ENCODE data around the gene CACNA1A. TPM values are rescaled to one million over a fixed set of nuclear protein-coding genes. Genes with fewer than 3 reads are reported as not detected.
"Not testable (repeated sequence)": the region's sequence is repeated elsewhere in the genome, so short reads cannot be mapped to it uniquely, and the experiment has no call there.

CACNA1A gene
- total RNA-seq, 2 experiments from 2014 or later = 0.60 to 0.63 TPM

DNA sequence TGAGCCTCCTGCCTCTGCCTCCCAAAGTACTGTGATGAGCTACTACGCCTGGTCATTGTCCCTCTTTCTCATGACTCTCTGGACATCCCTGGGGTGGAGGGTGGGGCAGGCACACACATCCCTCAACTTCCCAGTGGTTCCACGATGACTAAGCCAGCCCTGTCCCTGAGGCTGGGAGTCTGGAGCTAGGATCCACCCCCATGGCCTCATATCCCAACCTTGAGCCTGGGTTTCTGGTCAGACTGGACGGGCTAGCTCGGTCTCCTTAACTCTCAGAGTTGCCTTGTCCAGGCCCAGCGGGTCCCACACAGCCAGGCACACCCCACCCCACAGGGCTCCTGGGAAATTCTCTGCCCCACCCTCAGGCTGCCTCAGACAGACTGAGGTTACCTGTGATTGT lies 336.5 kb downstream of the CACNA1A start:
- Mint-ChIP-seq H3K9me3 (ENCODE audit: insufficient read depth) (no peaks in the 10 kb centered on the region), H3K4me1 (ENCODE audit: low read depth) (peaks cover 91% of the 10 kb centered on the region), H3K4me3 (no peak overlapping the region), H3K27ac (peak overlapping the region; percentile 99), H3K36me3 (ENCODE audit: low read depth) (peaks cover 34% of the 10 kb centered on the region), H3K27me3 (ENCODE audit: low read depth) (no peaks in the 10 kb centered on the region)
- ATAC-seq (no peak), DNase-seq (no peak)
- CTCF ChIA-PET = interaction anchor here (0.8 to 5.0 kb wide), 7 partner anchors 9 to 65 kb away, joined by 3 to 28 read pairs (median 3); no protein-coding TSS in a partner anchor
- POLR2A ChIA-PET = interaction anchor here (2.1 to 9.4 kb wide), 3 partner anchors 13 to 17 kb away, joined by 7 to 183 read pairs (median 81); no protein-coding TSS in a partner anchor

DNA sequence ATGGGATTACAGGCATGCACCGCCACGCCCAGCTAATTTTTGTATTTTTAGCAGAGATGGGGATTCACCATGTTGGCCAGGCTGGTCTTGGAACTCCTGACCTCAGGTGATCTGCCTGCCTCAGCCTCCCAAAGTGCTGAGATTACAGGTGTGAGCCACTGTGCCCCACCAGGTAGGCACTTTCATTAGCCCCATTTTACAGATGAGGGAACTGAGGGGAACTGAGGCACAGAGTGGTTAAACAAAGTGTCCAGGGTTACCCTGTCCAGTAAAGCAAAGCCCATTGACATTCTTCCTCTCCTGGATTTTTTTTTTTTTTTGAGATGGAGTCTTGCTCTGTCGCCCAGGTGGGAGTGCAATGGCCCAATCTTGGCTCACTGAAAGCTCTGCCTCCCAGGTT lies 340.1 kb downstream of the CACNA1A start:
- Mint-ChIP-seq H3K4me3 (peak overlapping the region; percentile 18), H3K4me1 (ENCODE audit: low read depth) (peaks cover 83% of the 10 kb centered on the region), H3K27ac (peak overlapping the region; percentile 89), H3K36me3 (ENCODE audit: low read depth) (peaks cover 28% of the 10 kb centered on the region)
- ChIA-PET POLR2A (interaction anchor here (5.4 to 9.4 kb wide), 2 partner anchors 11 to 14 kb away, joined by 81 to 183 read pairs (median 134); no protein-coding TSS in a partner anchor), CTCF (interaction anchor here (0.7 to 5.0 kb wide), 5 partner anchors 9 to 96 kb away, joined by 4 to 29 read pairs (median 16); no protein-coding TSS in a partner anchor)
- not testable (repeated sequence) for ATAC-seq; H3K27me3 Mint-ChIP-seq (ENCODE audit: low read depth); H3K9me3 Mint-ChIP-seq (ENCODE audit: insufficient read depth); DNase-seq

DNA sequence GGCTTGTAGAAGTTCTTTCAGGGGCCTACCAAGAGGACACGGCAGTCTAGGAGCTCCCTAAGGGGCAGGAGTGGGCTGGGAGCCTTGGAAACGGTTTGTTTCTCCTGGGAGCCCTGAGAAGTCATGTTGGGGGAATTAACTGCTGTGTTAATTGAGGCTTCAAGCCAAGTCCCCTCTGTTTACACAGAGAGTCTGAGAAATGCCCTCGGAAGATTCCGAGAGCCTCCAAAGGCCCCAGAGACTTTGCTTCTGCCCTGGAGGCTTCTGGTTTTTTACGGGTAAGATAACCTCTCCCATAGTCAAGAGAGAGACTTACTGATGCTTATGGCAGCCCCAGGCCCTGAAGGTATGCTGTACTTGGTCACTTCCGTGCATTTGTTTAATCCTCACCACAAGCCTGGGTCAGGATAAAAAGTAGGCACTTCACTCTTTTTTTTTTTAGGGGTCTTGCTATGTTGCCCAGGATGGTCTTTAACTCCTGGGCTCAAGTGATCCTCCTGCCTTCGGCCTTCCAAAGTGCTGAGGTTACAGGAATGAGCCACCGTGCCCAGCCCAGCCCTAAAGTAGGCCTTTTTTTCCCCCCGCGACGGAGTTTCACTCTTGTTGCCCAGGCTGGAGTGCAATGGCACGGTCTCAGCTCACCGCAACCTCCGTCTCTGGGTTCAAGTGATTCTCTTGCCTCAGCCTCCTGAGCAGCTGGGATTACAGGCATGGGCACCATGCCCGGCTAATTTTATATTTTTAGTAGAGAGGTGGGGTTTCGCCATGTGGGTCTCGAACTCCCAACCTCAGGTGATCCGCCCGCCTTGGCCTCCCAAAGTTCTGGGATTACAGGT lies 340.9 kb downstream of the CACNA1A start:
- Mint-ChIP-seq H3K9me3 (ENCODE audit: insufficient read depth) (no peaks in the 10 kb centered on the region), H3K4me1 (ENCODE audit: low read depth) (peaks cover 79% of the 10 kb centered on the region), H3K27ac (peak overlapping the region; percentile 89), H3K27me3 (ENCODE audit: low read depth) (no peaks in the 10 kb centered on the region), H3K36me3 (ENCODE audit: low read depth) (peaks cover 28% of the 10 kb centered on the region), H3K4me3 (peak overlapping the region; percentile 88)
- ChIA-PET POLR2A (interaction anchor here (1.2 to 9.4 kb wide), 3 partner anchors 10 to 16 kb away, joined by 3 to 183 read pairs (median 134); no protein-coding TSS in a partner anchor), CTCF (interaction anchor here (2.3 to 5.8 kb wide), 4 partner anchors 10 to 29 kb away, joined by 14 to 32 read pairs (median 28); no protein-coding TSS in a partner anchor)
- ATAC-seq (no peak), DNase-seq (no peak)

DNA sequence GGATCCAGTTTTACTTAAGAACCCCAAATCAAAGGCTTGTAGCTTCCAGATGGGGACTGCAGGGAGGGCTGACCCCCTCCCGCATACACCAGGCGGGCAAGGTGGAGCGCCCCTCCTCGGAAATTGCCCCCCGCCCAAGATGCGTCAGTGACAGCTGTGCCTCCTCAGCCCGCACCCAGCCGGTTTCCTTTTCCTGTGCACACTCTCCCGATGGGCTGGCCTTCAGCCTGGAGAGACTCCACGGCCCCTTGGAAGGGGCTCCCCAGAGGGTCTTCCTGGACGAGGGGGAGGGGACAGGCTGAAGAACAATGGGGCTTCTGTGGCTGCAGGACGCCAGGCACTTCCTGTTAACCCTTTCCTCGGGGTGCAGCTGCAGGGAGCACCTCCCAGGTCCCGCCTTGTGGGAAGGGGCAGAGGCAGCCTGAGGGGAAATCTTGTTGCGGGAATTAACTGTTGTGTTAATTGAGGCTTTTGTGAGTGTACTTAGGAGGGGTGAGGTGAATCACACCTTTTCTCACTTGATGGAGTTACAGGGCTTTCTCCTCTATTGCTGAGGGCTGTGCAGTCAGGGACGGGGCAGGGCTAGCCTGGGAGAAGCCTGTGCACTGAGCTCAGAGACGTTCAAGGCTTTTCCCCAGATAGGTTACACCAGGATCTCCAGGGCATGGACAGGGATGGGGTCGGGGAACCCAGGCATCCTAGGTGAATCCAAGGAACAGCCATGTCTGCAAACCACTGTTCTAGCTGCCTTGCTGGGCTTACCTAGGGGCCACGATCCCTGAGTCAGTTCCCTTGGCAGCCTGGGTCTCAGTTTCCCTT lies 341.7 kb downstream of the CACNA1A start:
- peaks cover 76% of the 10 kb centered on the region for H3K4me1 Mint-ChIP-seq (ENCODE audit: low read depth)
- no peaks in the 10 kb centered on the region for H3K9me3 Mint-ChIP-seq (ENCODE audit: insufficient read depth)
- peaks cover 30% of the 10 kb centered on the region for H3K36me3 Mint-ChIP-seq (ENCODE audit: low read depth)
- no peak for ATAC-seq
- peak overlapping the region; percentile 89 for H3K27ac Mint-ChIP-seq
- H3K27me3 Mint-ChIP-seq (ENCODE audit: low read depth) = no peaks in the 10 kb centered on the region
- POLR2A ChIA-PET = interaction anchor here (0.6 to 9.4 kb wide), 7 partner anchors 9 to 1217 kb away, joined by 3 to 183 read pairs (median 7); partner anchors contain the start of genes ADGRE5 and NACC1
- H3K4me3 Mint-ChIP-seq = peak overlapping the region; percentile 88
- DNase-seq = peak; percentile 55
- CTCF ChIA-PET = interaction anchor here (1.4 to 5.8 kb wide), 5 partner anchors 9 to 30 kb away, joined by 3 to 32 read pairs (median 14); no protein-coding TSS in a partner anchor

DNA sequence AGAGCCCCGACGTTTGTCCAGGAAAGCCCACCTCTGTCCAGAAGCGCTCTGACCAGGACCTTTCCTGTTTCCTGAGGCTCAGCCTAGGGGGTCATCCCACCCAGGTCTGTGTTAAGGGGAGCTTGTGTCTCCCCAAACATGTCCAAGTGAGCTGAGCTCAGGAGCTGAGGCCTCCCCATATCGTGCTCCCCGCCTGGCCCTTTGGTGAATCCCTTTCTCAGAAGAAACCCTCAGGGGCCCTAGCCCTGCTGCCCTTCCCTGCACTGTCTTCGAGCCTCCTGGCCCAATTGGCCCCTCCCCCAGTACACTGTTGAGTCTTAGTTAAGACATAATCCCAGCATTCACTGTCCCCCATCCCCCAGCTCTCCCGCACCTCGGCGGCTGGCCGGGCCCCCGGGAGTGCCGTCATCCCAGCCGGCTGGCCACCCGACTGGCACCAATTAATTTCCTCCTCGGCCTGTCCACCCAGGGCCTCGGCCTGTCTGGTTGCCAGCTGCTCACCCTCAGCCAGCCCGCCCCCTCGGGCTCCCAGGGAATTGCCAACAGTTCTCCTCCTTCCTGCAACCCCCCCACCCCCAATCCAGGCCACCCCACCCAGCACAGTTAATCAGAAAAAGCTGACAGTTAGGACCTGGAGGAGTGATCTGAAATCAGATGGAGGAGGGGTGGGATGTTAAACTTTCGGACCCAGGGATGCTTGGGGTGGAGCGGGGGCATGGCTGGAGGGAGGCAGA lies 342.5 kb downstream of the CACNA1A start:
- POLR2A ChIA-PET = interaction anchor here (0.6 to 9.4 kb wide), 10 partner anchors 8 to 1218 kb away, joined by 3 to 183 read pairs (median 7); partner anchors contain the start of genes ADGRE5, IER2, NACC1 and STX10
- peak; percentile 75 for DNase-seq
- H3K27me3 Mint-ChIP-seq (ENCODE audit: low read depth) = no peaks in the 10 kb centered on the region
- peak; percentile 23 for ATAC-seq
- H3K4me1 Mint-ChIP-seq (ENCODE audit: low read depth) = peaks cover 75% of the 10 kb centered on the region
- H3K9me3 Mint-ChIP-seq (ENCODE audit: insufficient read depth) = no peaks in the 10 kb centered on the region
- CTCF ChIA-PET = interaction anchor here (1.2 to 5.8 kb wide), 6 partner anchors 8 to 31 kb away, joined by 3 to 32 read pairs (median 10); partner anchors contain the start of genes IER2 and STX10
- peaks cover 28% of the 10 kb centered on the region for H3K36me3 Mint-ChIP-seq (ENCODE audit: low read depth)
- peak overlapping the region; percentile 89 for H3K27ac Mint-ChIP-seq
- H3K4me3 Mint-ChIP-seq = peak overlapping the region; percentile 88

DNA sequence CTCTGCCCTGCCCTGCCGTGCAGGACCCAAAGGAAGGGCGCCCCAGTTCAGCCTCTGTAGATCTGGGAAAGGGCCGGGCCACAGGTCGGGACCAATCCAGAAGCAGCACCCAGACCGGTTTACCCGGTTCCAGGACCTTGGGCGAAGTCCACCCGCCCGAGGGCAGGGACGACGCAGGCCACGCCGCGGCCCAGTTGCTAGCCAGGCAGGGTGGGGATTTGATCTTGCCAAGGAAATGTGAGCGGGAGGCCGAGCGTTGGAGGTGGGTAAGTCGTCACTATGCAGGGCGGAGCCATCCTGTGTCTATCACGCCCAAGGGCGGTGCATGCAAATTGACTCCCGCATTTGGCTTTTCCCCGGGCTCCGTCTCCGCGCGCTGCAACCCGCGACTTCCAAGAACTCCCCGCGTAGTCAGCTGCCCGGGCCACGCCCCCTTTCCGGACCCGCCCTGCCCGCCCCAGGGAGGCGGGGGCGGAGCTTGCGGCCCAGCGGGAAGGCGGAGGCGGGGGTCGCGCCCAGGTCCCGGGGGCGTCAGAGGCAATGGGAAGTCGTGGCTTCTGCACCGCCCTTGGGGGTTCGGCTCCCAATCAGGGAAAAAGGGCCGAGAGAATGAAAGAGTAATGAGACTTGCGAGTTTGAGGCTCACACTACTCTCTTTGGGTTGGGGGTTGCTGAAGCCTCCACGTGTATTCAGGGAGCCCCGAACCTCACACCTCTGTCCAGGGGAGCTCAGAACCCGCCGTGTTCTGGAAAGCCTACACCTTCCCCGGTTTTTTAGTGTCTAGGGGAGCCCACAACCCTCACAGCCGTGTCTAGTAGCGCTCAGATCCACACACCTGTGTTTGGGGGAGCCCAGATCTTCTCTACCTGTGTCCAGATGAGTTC lies 343.3 kb downstream of the CACNA1A start:
- ChIA-PET CTCF (interaction anchor here (1.2 to 5.8 kb wide), 7 partner anchors 7 to 198 kb away, joined by 3 to 32 read pairs (median 6); partner anchors contain the start of genes IER2 and STX10), POLR2A (interaction anchor here (0.7 to 9.4 kb wide), 9 partner anchors 8 to 46 kb away, joined by 3 to 183 read pairs (median 7); partner anchors contain the start of genes IER2, NACC1 and STX10)
- DNase-seq (peak; percentile 96), ATAC-seq (peak; percentile 67)
- Mint-ChIP-seq H3K4me3 (peak overlapping the region; percentile 88), H3K27me3 (ENCODE audit: low read depth) (no peaks in the 10 kb centered on the region), H3K9me3 (ENCODE audit: insufficient read depth) (no peaks in the 10 kb centered on the region), H3K36me3 (ENCODE audit: low read depth) (peaks cover 33% of the 10 kb centered on the region), H3K4me1 (ENCODE audit: low read depth) (peaks cover 75% of the 10 kb centered on the region), H3K27ac (peak overlapping the region; percentile 89)

DNA sequence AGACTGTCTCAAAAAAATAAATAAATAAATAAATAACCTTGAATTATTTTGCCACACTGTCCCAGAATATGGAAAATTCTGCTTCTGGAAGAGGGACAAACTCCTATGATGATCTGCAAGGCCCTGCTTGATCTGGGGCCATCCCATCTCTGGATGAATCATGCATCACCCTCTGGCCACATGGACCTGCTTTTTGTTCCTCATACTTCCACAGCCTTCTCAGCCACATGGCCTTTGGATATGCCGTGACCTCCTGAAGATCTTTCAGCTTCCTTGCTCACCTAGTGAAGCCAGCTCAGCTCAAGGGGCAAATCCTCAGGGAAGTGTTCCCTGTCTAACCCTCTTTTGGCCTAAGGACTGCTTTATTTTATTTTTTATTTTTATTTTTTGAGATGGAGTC lies 345.7 kb downstream of the CACNA1A start:
- DNase-seq (no peak), ATAC-seq (no peak)
- ChIA-PET CTCF (interaction anchor here (5.8 kb wide), 1 partner anchor 34 kb away, joined by 32 read pairs; no protein-coding TSS in a partner anchor), POLR2A (interaction anchor here (5.9 kb wide), 1 partner anchor 8 kb away, joined by 134 read pairs; no protein-coding TSS in a partner anchor)
- H3K9me3 Mint-ChIP-seq (ENCODE audit: insufficient read depth) = no peaks in the 10 kb centered on the region
- H3K4me3 Mint-ChIP-seq = peak overlapping the region; percentile 50
- H3K36me3 Mint-ChIP-seq (ENCODE audit: low read depth) = peaks cover 30% of the 10 kb centered on the region
- H3K27me3 Mint-ChIP-seq (ENCODE audit: low read depth) = no peaks in the 10 kb centered on the region
- no peak overlapping the region for H3K27ac Mint-ChIP-seq
- H3K4me1 Mint-ChIP-seq (ENCODE audit: low read depth) = peaks cover 75% of the 10 kb centered on the region

DNA sequence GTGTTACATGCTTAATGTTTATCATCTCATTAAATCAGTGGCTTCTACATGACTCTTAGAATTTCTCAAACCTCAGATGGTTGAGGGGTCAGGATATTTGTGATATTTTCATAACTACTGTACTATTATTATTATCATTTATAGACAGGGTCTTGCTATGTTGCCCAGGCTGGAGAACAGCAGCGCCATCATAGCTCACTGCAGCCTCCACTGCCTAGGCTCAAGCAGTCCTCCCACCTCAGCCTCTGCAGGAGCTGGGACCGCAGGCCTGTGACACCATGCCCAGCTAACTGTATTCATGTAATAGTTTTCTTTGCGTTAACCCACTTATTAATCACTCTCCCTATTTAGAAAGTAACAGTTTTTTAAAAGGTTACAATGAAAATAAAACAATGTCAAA lies 346.6 kb downstream of the CACNA1A start:
- no peak for ATAC-seq
- H3K4me3 Mint-ChIP-seq = peak overlapping the region; percentile 56

More for the DNA sequence above, 346.6 kb downstream of the CACNA1A start:
- DNase-seq = no peak
- ChIA-PET CTCF (interaction anchor here (1.1 to 5.8 kb wide), 2 partner anchors 10 to 35 kb away, joined by 3 to 32 read pairs; no protein-coding TSS in a partner anchor), POLR2A (no interaction called here)
- Mint-ChIP-seq H3K27ac (peak overlapping the region; percentile 64), H3K9me3 (ENCODE audit: insufficient read depth) (no peaks in the 10 kb centered on the region), H3K4me1 (ENCODE audit: low read depth) (peaks cover 66% of the 10 kb centered on the region), H3K36me3 (ENCODE audit: low read depth) (peaks cover 37% of the 10 kb centered on the region), H3K27me3 (ENCODE audit: low read depth) (no peaks in the 10 kb centered on the region)
